CD4-positive, alpha-beta memory T cell (primary cell): ENCODE results near the gene DNM3. TPM values are rescaled to one million over a fixed set of nuclear protein-coding genes. Genes with fewer than 3 reads are reported as not detected.

Experiments used
- CTCF ChIA-PET: fragments of 350-600 bp; sonication (Branson Sonifier 250); formaldehyde crosslinking; loops from one replicate; lab custom pipeline; 2021; ENCODE audit warnings: inconsistent platforms; ENCODE audit not compliant: partially characterized antibody; lab: Charles Lee
- POLR2A ChIA-PET: fragments of 350-600 bp; sonication (Branson Sonifier 250); formaldehyde crosslinking; loops from one replicate; lab custom pipeline; 2021; ENCODE audit not compliant: partially characterized antibody; lab: Charles Lee
- DNase-seq, 5 donors: peaks; one replicate each; pipeline versions ENCODE4 v3.0.0 to v3.0.0-alpha.2; 2020 to 2022; ENCODE audit warnings: mixed read lengths in 1 of 5
- H3K27ac ChIP-seq: one replicate; pipeline ENCODE4 v1.7.0; 2013; ENCODE audit warnings: low read depth, low read length
- H3K27me3 ChIP-seq: 2 replicates; pipeline ENCODE4 v1.7.0; 2013; ENCODE audit warnings: mild to moderate bottlenecking, low read length, moderate library complexity; ENCODE audit not compliant: insufficient read depth
- H3K36me3 ChIP-seq: 2 replicates; pipeline ENCODE4 v1.7.0; 2013; ENCODE audit warnings: mild to moderate bottlenecking, low read length, moderate library complexity; ENCODE audit not compliant: insufficient read depth
- H3K4me1 ChIP-seq: 2 replicates; pipeline ENCODE4 v1.7.0; 2013; ENCODE audit warnings: mild to moderate bottlenecking, low read length, moderate library complexity; ENCODE audit not compliant: insufficient read depth
- H3K4me3 ChIP-seq, 2 donors: one replicate each; pipeline ENCODE4 v1.7.0; 2013; ENCODE audit warnings: low read length in 2 of 2, mild to moderate bottlenecking in 1 of 2
- H3K9me3 ChIP-seq, 2 donors: one replicate each; pipeline ENCODE4 v1.7.0; 2013; ENCODE audit warnings: low read length in 2 of 2, control low read depth in 1 of 2; ENCODE audit not compliant: control insufficient read depth in 1 of 2
- H3K27ac Mint-ChIP-seq, 7 donors: one replicate each; pipeline ENCODE4 v1.8.0; 2020 to 2021; ENCODE audit warnings: mixed read lengths in 7 of 7, mild to moderate bottlenecking in 6 of 7, inconsistent platforms in 3 of 7, moderate library complexity in 3 of 7
- H3K27me3 Mint-ChIP-seq, 2 donors: one replicate each; pipeline ENCODE4 v1.8.0; 2020 to 2021; ENCODE audit warnings: mixed read lengths in 2 of 2
- H3K36me3 Mint-ChIP-seq, 2 donors: one replicate each; pipeline ENCODE4 v1.8.0; 2020 to 2021; ENCODE audit warnings: mixed read lengths in 2 of 2, inconsistent platforms in 1 of 2, mild to moderate bottlenecking in 1 of 2
- H3K4me1 Mint-ChIP-seq, 4 donors: one replicate each; pipeline ENCODE4 v1.8.0; 2020 to 2021; ENCODE audit warnings: mixed read lengths in 4 of 4, mild to moderate bottlenecking in 1 of 4
- H3K4me3 Mint-ChIP-seq, 8 donors: one replicate each; pipeline ENCODE4 v1.8.0; 2020 to 2021; ENCODE audit warnings: mixed read lengths in 8 of 8, mild to moderate bottlenecking in 7 of 8, moderate library complexity in 6 of 8, inconsistent platforms in 3 of 8
- H3K9me3 Mint-ChIP-seq, 8 donors: one replicate each; pipeline ENCODE4 v1.8.0; 2020 to 2021; ENCODE audit warnings: mixed read lengths in 8 of 8, mild to moderate bottlenecking in 5 of 8, inconsistent platforms in 3 of 8, moderate library complexity in 1 of 8
- intact Hi-C: fragments of 100-400 bp; cut with micrococcal nuclease; formaldehyde crosslinking; loops from one replicate; pipeline ENCODE4 v1.15.1; 2023
- polyA plus RNA-seq, 2 donors: library from polyadenylated mRNA; unstranded; fragments of 300-500 nt; fragmentation: Illumina TruSeq; gene quantifications; one replicate each; pipeline ENCODE4 v1.2.3, GENCODE V29; 2021
- total RNA-seq, 2 experiments: library from RNA; stranded (reverse); gene quantifications; one replicate each; pipeline ENCODE4 v1.2.3, GENCODE V29; 2021

The DNM3 gene
- total and polyA plus RNA-seq, 4 experiments from 2014 or later, result 0.37 to 2.7 (median 1.4) TPM

DNA sequence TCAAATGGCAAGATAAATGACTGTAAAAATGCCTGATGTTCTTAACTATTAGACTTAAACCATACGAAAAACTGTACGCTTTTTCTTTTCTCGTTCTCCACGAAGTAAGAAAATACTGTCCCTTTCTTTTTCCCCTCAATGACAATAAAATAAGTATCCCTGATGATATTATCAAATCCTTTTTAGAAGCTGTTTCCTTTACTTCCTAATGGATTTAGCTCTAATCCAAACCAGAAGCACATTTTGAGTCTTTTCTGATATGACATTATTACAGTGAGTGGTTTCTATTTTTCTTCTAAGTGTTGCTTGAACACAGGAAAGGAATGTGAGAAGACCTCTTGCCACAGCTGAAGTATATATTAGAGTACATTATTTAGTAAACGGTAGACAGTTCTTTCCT, 32.4 kb downstream of the DNM3 start:
- Histone ChIP-seq H3K4me1 (no peaks in the 10 kb centered on the region), H3K27ac (no peak overlapping the region), H3K36me3 (no peaks in the 10 kb centered on the region), H3K27me3 (no peaks in the 10 kb centered on the region), H3K4me3 (no peak overlapping the region), H3K9me3 (no peaks in the 10 kb centered on the region)
- intact Hi-C loops, result no loop called here
- Mint-ChIP-seq H3K27ac (no peak overlapping the region), H3K27me3 (peaks cover 0 to 6% of the 10 kb centered on the region in 2 donors), H3K4me3 (no peak overlapping the region), H3K36me3 (no peaks in the 10 kb centered on the region), H3K4me1 (no peaks in the 10 kb centered on the region), H3K9me3 (peaks cover 0 to 3% (median 0%) of the 10 kb centered on the region in 8 donors)
- ChIA-PET CTCF (interaction anchor here (1.0 kb wide), 1 partner anchor 15 kb away, joined by 3 read pairs; no protein-coding TSS in a partner anchor), POLR2A (no interaction called here)
- DNase-seq, result no peak

DNA sequence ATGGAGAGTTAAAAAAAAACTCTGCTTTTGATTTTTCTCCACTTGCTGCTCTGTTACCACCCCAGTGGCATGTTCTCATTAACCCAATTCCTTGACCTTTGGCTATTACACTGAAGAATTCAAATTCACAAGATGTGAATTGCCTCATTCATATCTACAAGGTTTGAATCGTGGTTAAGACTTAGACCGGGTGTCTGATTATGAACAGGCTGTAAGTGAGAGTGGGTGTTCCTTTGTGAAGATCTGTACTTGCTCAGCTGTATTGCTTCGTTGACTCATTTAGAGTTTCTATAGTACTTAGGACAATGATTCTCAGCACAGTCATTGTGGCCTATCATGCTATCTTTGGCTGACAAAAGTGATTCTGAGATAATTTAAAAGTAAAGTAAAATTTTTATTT, 36.4 kb downstream of the DNM3 start:
- H3K9me3 Mint-ChIP-seq, result peaks cover 0 to 3% (median 0%) of the 10 kb centered on the region in 8 donors
- no peaks in the 10 kb centered on the region for H3K4me1 Mint-ChIP-seq
- ChIA-PET CTCF (no interaction called here), POLR2A (no interaction called here)
- no peak overlapping the region for H3K27ac Mint-ChIP-seq
- H3K27me3 Mint-ChIP-seq, result peaks cover 2% of the 10 kb centered on the region in 2 donors
- Histone ChIP-seq H3K36me3 (no peaks in the 10 kb centered on the region), H3K9me3 (no peaks in the 10 kb centered on the region), H3K4me1 (no peaks in the 10 kb centered on the region), H3K27ac (no peak overlapping the region), H3K27me3 (no peaks in the 10 kb centered on the region), H3K4me3 (no peak overlapping the region)
- H3K36me3 Mint-ChIP-seq, result peaks cover 0 to 3% of the 10 kb centered on the region in 2 donors
- intact Hi-C loops, result no loop called here
- DNase-seq, result no peak
- H3K4me3 Mint-ChIP-seq, result no peak overlapping the region

DNA sequence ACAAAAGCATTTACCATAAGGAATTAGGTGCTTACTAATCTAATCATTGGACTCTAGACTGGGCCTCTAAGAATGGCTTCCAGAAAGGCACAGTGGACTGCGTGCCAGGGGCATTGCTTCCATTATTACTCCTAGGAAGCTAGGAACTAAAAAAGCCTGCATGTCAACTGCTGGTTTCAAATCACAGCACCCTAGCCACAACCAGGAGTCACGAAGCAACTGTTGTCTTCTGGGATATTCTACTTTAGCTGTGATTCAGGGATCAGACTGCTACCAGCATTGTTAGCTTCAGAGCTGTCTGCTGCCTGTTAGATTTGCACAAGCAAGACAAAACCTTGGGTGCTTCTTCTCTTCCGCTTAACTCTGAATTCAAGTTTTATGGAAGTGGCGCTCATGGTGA, 38.3 kb downstream of the DNM3 start:
- H3K4me1 Mint-ChIP-seq, result peaks cover 0 to 5% (median 3%) of the 10 kb centered on the region in 4 donors
- intact Hi-C loops, result no loop called here
- CTCF ChIA-PET, result no interaction called here

DNA sequence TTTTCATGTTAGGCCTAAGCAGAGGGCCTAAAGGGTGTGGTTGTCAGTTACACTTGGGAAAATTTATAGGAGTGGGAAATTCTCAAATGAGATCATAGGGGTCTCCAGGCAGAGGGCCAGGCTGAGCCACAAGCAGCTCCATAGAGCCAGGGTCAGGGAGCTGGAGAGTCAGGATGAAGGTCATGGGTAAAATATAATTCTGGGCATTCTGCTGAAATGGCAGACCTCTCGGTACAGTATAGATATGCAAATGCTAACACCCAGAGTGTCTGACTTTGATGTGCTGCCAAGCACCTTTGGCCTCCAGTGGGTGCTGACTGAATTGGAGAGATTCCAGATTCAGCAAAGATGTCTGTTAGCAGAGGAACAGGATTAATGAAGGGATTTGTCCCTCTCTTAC, 40.1 kb downstream of the DNM3 start:
- H3K4me3 Mint-ChIP-seq, result no peak overlapping the region
- Histone ChIP-seq H3K4me1 (no peaks in the 10 kb centered on the region), H3K4me3 (no peak overlapping the region), H3K27me3 (no peaks in the 10 kb centered on the region), H3K9me3 (no peaks in the 10 kb centered on the region), H3K36me3 (no peaks in the 10 kb centered on the region), H3K27ac (no peak overlapping the region)
- peaks cover 0 to 3% of the 10 kb centered on the region in 2 donors for H3K36me3 Mint-ChIP-seq
- DNase-seq, result no peak
- CTCF ChIA-PET, result no interaction called here
- POLR2A ChIA-PET, result no interaction called here
- peaks cover 0 to 5% (median 3%) of the 10 kb centered on the region in 4 donors for H3K4me1 Mint-ChIP-seq
- no peak overlapping the region for H3K27ac Mint-ChIP-seq
- H3K27me3 Mint-ChIP-seq, result peaks cover 0 to 3% of the 10 kb centered on the region in 2 donors
- no peaks in the 10 kb centered on the region for H3K9me3 Mint-ChIP-seq
- intact Hi-C loops, result no loop called here

More for the DNA sequence above, 38.3 kb downstream of the DNM3 start:
- H3K4me3 Mint-ChIP-seq, result no peak overlapping the region
- H3K9me3 ChIP-seq, result no peaks in the 10 kb centered on the region
- peaks cover 0 to 3% (median 0%) of the 10 kb centered on the region in 8 donors for H3K9me3 Mint-ChIP-seq
- POLR2A ChIA-PET, result no interaction called here
- H3K27me3 ChIP-seq, result no peaks in the 10 kb centered on the region
- H3K27me3 Mint-ChIP-seq, result peaks cover 2% of the 10 kb centered on the region in 2 donors
- H3K27ac ChIP-seq, result no peak overlapping the region
- DNase-seq, result no peak
- no peaks in the 10 kb centered on the region for H3K4me1 ChIP-seq
- H3K36me3 Mint-ChIP-seq, result peaks cover 0 to 3% of the 10 kb centered on the region in 2 donors
- H3K36me3 ChIP-seq, result no peaks in the 10 kb centered on the region
- no peak overlapping the region for H3K4me3 ChIP-seq
- peak overlapping the region in 1 of 7 donors; percentile 2 for H3K27ac Mint-ChIP-seq

DNA sequence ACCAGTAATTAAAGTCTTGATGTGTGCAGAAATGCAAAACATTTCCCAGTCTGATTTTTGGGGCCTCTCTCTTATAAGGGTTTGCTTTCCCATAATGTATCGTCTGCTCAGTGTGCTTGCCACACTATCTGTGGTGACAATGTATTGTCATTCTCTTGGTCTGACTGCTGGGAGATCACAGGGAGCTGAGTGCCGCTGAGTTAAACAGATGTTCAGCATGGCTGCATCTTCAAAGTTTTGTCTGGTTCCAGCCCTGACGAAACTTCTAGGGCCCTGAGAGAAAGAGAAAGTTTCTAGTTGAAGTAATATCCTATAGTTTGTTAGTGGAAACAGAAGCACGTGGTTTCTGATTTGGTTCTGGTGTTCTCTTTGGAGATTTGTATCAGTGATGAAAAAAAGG, 42.6 kb downstream of the DNM3 start:
- intact Hi-C loops, result no loop called here
- Mint-ChIP-seq H3K4me3 (no peak overlapping the region), H3K4me1 (peaks cover 0 to 5% (median 3%) of the 10 kb centered on the region in 4 donors), H3K27me3 (peaks cover 0 to 3% of the 10 kb centered on the region in 2 donors), H3K36me3 (peaks cover 0 to 3% of the 10 kb centered on the region in 2 donors), H3K27ac (no peak overlapping the region), H3K9me3 (no peaks in the 10 kb centered on the region)
- POLR2A ChIA-PET, result no interaction called here
- Histone ChIP-seq H3K27me3 (no peaks in the 10 kb centered on the region), H3K4me1 (no peaks in the 10 kb centered on the region), H3K9me3 (no peaks in the 10 kb centered on the region), H3K4me3 (no peak overlapping the region), H3K36me3 (no peaks in the 10 kb centered on the region), H3K27ac (no peak overlapping the region)
- CTCF ChIA-PET, result no interaction called here
- no peak for DNase-seq

DNA sequence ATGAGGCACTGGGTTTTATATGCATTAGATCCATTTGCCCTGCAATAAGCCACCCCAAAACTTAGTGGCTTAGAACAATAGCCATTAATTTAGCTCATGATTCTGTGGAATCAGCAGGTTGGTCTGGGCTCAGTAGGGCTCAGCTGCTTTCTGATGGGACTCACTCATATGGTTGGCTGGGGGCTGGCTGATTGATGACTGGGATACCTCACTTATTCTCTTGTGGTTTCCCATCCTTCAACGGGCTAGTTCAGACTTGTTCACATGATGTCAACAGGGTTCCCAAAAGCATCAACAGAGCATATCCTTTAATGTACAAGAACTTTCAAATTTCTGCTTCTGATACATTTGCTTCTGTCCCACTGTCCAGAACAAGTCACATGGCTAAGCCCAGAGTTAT, 43.2 kb downstream of the DNM3 start:
- H3K27ac Mint-ChIP-seq, result no peak overlapping the region
- intact Hi-C loops, result no loop called here
- H3K36me3 Mint-ChIP-seq, result peaks cover 0 to 3% of the 10 kb centered on the region in 2 donors
- no peak overlapping the region for H3K27ac ChIP-seq
- no peaks in the 10 kb centered on the region for H3K4me1 ChIP-seq
- H3K4me3 ChIP-seq, result no peak overlapping the region
- peaks cover 0 to 3% of the 10 kb centered on the region in 2 donors for H3K27me3 Mint-ChIP-seq
- ChIA-PET POLR2A (no interaction called here), CTCF (no interaction called here)
- no peak overlapping the region for H3K4me3 Mint-ChIP-seq
- DNase-seq, result no peak
- H3K9me3 Mint-ChIP-seq, result no peaks in the 10 kb centered on the region
- no peaks in the 10 kb centered on the region for H3K27me3 ChIP-seq
- no peaks in the 10 kb centered on the region for H3K36me3 ChIP-seq
- peaks cover 0 to 5% (median 3%) of the 10 kb centered on the region in 4 donors for H3K4me1 Mint-ChIP-seq
- no peaks in the 10 kb centered on the region for H3K9me3 ChIP-seq

DNA sequence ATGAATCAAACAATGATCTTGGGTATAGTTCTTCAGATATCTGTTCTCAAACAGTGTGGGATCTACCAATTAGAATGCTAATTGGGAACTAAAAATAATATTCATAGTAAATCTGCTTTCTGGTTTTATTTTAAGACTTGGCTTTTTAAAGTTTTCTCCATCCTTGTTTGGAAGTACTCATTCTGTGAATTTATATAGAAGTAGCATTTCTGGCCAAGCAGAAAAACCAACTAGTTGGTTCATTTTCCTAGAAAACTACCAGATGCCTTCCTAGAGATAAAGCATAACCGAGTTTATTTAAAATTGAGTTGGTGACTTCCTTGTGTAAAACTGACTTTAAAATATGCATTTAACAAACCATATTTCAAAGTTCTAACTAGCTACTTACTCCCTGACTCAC, 48.8 kb downstream of the DNM3 start:
- Histone ChIP-seq H3K36me3 (no peaks in the 10 kb centered on the region), H3K4me3 (no peak overlapping the region), H3K27ac (no peak overlapping the region), H3K27me3 (no peaks in the 10 kb centered on the region), H3K9me3 (no peaks in the 10 kb centered on the region), H3K4me1 (no peaks in the 10 kb centered on the region)
- H3K36me3 Mint-ChIP-seq, result no peaks in the 10 kb centered on the region
- DNase-seq, result no peak
- H3K4me1 Mint-ChIP-seq, result no peaks in the 10 kb centered on the region
- intact Hi-C loops, result no loop called here
- H3K9me3 Mint-ChIP-seq, result peaks cover 0 to 2% (median 0%) of the 10 kb centered on the region in 8 donors
- no peak overlapping the region for H3K27ac Mint-ChIP-seq
- ChIA-PET POLR2A (interaction anchor here (0.7 kb wide), 1 partner anchor 48 kb away, joined by 3 read pairs; no protein-coding TSS in a partner anchor), CTCF (no interaction called here)
- peaks cover 0 to 4% of the 10 kb centered on the region in 2 donors for H3K27me3 Mint-ChIP-seq
- H3K4me3 Mint-ChIP-seq, result no peak overlapping the region
